PFSK-1 (cell line): ENCODE measurements around the gene MYH6.

ENCODE experiments used
- FOXP2 ChIP-seq: optimal IDR thresholded peaks from 2 replicates; pipeline ENCODE3; 2011; ENCODE audit warnings: borderline replicate concordance, control low read depth, inconsistent platforms; ENCODE audit not compliant: insufficient read depth; ENCODE audit errors: extremely low read length, extremely low read depth
- POLR2AphosphoS5 ChIP-seq: IDR thresholded peaks from 2 replicates; pipeline ENCODE4 v1.6.1; 2012; ENCODE audit warnings: low read depth, mild to moderate bottlenecking, control low read depth, low read length, moderate library complexity
- SIN3A ChIP-seq: IDR thresholded peaks from 2 replicates; pipeline ENCODE4 v1.6.1; 2012; ENCODE audit warnings: mild to moderate bottlenecking, low read length, moderate library complexity, borderline replicate concordance; ENCODE audit not compliant: insufficient read depth
- TAF1 ChIP-seq: IDR thresholded peaks from 2 replicates; pipeline ENCODE4 v1.6.1; 2012; ENCODE audit warnings: low read length, control low read depth, borderline replicate concordance; ENCODE audit not compliant: insufficient read depth
- TF ChIP-seq, protein P1 (sequence below), 2 experiments: IDR thresholded peaks; 2 replicates each; pipeline versions ENCODE4 v1.6.1 to v1.8.0; 2011 to 2012; ENCODE audit warnings: low read depth in 2 of 2, low read length in 2 of 2, control low read depth in 1 of 2, inconsistent platforms in 1 of 2, mild to moderate bottlenecking in 1 of 2, moderate library complexity in 1 of 2; ENCODE audit not compliant: insufficient read depth in 1 of 2

The MYH6 gene

DNA sequence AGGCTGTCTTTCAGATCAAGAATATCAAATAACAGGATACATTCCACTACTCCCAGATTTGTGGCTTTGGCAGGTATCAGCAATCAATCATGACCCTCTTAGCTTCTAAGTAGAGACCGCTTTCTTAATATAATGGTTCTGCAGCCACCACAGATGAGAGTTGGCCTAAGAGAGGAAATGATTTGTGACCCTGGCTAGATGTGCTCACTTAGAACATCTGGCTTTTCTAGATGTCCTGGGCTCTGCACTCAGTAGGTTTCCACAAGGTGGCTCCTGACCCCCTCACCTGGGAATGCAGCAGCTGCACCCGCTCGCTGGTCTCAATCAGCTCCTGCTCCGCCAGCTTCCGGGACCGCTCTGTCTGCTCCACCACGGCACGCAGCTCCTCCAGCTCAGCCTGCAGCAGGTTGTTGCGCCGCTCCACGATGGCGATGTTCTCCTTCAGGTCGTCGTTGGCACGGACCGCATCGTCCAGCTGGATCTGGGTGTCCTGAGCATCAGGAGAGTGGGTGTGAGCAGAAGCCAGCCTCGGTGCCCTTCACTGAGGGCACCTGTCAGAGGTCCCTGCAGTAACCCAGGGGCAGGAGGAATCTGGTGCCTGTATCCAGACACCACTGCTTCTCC lies 22.3 kb downstream of the MYH6 start:
- TF ChIP-seq FOXP2 = no peak
- TF ChIP-seq, protein P1, sequence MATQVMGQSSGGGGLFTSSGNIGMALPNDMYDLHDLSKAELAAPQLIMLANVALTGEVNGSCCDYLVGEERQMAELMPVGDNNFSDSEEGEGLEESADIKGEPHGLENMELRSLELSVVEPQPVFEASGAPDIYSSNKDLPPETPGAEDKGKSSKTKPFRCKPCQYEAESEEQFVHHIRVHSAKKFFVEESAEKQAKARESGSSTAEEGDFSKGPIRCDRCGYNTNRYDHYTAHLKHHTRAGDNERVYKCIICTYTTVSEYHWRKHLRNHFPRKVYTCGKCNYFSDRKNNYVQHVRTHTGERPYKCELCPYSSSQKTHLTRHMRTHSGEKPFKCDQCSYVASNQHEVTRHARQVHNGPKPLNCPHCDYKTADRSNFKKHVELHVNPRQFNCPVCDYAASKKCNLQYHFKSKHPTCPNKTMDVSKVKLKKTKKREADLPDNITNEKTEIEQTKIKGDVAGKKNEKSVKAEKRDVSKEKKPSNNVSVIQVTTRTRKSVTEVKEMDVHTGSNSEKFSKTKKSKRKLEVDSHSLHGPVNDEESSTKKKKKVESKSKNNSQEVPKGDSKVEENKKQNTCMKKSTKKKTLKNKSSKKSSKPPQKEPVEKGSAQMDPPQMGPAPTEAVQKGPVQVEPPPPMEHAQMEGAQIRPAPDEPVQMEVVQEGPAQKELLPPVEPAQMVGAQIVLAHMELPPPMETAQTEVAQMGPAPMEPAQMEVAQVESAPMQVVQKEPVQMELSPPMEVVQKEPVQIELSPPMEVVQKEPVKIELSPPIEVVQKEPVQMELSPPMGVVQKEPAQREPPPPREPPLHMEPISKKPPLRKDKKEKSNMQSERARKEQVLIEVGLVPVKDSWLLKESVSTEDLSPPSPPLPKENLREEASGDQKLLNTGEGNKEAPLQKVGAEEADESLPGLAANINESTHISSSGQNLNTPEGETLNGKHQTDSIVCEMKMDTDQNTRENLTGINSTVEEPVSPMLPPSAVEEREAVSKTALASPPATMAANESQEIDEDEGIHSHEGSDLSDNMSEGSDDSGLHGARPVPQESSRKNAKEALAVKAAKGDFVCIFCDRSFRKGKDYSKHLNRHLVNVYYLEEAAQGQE (IDR thresholded peaks at IDR 0.05; ENCODE audit: insufficient read depth in 1 of 2, low read depth in 2 of 2, low read length in 2 of 2) = no peak
- TF ChIP-seq TAF1 = no peak
- TF ChIP-seq POLR2AphosphoS5 = no peak
- no peak for TF ChIP-seq SIN3A

GRCh38 chr14:23385244-23385641 lies 22.8 kb downstream of the MYH6 start:
- no peak for TF ChIP-seq FOXP2
- no peak for TF ChIP-seq TAF1
- no peak for TF ChIP-seq POLR2AphosphoS5
- TF ChIP-seq, protein P1 (IDR thresholded peaks at IDR 0.05; ENCODE audit: insufficient read depth in 1 of 2, low read depth in 2 of 2, low read length in 2 of 2) = no peak
- no peak for TF ChIP-seq SIN3A

DNA sequence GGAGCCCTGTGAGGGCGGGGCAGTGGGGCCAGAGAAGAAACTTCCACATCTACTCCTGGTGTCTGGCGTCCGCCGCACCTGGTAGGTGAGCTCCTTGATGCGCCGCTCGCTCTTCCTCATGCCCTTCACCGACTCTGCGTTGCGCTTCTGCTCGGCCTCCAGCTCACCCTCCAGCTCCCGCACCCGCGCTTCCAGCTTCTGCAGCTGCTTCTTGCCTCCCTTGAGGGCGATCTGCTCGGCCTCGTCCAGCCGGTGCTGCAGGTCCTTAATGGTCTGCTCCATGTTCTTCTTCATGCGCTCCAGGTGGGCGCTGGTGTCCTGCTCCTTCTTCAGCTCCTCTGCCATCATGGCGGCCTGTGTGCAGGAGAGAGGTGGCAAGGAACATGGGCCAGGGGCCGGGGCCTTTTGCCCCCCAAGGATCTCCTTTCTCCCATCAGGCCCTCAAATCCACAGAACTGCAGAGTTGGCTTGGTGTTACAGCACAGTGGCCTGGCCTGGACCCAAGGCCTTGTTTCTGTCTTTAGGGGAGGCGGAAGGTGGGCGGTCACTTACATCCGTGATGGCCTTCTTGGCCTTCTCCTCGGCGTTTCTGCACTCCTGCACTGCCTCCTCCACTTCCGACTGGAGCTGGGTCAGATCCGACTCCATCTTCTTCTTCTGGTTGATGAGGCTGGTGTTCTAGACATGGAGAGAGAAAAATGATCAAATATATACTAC lies 23.6 kb downstream of the MYH6 start:
- no peak for TF ChIP-seq TAF1
- TF ChIP-seq SIN3A = no peak
- no peak for TF ChIP-seq FOXP2
- TF ChIP-seq, protein P1 (IDR thresholded peaks at IDR 0.05; ENCODE audit: insufficient read depth in 1 of 2, low read depth in 2 of 2, low read length in 2 of 2) = no peak
- TF ChIP-seq POLR2AphosphoS5 = no peak

- TF ChIP-seq TAF1 (no peak), POLR2AphosphoS5 (no peak), SIN3A (no peak), FOXP2 (no peak)
- TF ChIP-seq, protein P1 (IDR thresholded peaks at IDR 0.05; ENCODE audit: insufficient read depth in 1 of 2, low read depth in 2 of 2, low read length in 2 of 2) = no peak
Observed at GRCh38 chr14:23382731-23383440, 25.2 kb downstream of the MYH6 start.
